Fibroblast of upper back skin (primary cell): ENCODE results near the gene CHRM2.
A peak's percentile ranks its signal among the peaks of the same experiment; 100 is the strongest.

Experiments
- DNase-seq: peaks from one replicate; pipeline ENCODE4 v3.0.0-alpha.2; 2013

Gene CHRM2

DNA sequence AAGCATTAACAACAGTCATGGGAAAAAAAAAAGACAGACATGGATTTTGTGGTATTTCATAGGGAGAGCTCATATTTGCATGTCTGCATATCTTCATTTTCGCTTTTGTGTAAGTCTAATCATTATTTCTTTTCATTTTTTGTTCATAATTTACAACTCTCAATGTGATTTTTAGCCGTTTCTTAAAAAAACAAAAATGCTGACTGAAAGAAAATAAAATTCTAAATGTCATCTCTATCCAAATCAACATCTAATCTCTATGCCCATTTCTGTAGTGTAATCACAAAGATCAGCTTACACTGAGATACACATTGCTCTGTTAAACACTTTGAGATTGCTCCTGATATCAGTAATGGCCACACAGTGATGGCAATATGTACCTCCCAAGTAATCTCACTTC, 29.2 kb downstream of the CHRM2 start:
- no peak for DNase-seq

DNA sequence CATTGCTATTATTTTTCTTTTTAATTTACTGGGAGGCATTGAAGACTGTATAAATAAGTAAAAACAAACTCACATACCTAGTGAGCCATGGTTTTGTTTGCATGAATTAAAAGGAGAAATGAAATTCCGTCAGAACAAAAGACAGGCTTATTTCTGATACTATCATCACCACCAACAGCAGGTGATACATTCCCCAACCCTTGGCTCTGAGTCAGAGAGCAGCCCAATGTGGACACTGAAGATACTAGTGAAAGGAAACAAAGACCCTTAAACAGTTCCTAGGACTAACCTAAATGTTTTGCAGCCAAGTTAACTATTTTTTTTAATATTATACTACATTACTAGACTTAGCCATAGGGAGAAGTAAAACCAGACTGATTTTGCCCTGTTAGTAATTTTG, 31.6 kb downstream of the CHRM2 start:
- DNase-seq = no peak

DNA sequence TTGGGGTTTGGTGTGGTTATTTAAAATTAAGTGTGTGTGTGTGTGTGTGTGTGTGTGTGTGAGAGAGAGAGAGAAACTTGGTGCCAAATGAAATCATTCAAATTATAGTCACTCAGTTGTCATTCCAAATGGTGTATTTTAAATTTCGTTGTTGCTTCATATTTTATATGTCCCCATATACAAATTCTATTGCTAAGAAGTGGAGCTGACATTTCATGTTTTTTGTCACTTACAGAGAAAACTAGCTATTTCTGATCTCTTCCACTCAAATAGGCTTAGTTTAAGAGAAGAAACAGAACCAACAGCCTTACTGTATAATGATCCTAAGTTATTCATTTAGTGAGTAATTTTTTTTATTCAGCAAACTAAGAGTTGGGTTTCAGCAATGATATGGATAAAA, 42.3 kb downstream of the CHRM2 start:
- DNase-seq = no peak

DNA sequence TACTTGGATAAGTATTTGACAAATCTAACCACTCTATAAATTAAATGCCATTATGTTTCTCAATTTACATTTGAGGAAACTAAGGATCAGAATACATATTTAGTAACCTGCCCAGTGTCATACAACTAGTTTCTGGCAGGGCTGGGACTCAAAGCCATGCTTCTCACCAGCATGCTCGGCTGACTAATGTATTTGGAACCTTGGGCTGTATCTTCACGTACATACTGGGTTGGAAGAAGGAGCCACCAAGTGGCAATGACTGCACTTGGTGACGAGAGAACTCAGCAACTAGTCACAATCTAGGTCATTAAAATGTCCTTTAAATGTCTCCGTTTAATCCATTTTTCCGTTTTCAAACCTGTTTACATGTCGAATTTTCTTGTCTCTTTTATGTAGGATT, 42.9 kb downstream of the CHRM2 start:
- no peak for DNase-seq

DNA sequence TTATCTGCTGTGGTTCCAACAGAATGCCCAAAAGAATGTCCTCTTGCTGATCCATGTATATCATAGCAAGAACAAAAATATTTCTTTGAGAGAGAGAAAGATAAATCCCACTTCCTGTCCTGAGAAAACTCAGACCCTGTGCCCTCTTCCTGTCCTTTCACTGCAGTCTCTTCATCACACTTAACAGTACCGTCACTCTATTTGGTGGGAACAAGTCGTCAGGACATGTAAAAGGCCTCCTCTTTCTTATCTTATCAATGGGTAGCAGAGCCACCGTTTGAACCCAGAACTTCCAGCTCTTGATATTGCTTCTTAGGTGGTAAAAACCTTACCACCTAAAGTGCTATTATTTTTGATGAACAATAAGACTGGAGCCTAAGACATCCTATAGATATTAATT, 43.9 kb downstream of the CHRM2 start:
- no peak for DNase-seq

DNA sequence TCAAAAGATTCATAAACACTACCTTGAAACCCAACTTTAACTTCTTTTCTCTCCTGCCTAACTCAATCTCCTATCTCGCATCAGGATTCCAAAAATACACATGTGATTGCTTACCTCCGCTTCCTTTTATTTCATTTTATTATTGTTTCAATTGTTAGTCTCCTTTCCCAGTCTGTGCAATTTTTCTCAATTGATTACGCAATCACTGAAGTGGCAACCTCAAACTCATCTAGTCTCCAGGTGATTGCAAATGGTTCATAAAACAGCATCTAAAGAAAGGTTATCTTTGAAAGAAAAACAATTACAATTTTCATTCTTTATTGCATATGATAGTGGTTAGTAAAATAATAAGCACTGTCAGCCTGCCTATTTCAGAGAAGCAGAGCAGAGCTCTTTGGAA, 45.6 kb downstream of the CHRM2 start:
- no peak for DNase-seq

DNA sequence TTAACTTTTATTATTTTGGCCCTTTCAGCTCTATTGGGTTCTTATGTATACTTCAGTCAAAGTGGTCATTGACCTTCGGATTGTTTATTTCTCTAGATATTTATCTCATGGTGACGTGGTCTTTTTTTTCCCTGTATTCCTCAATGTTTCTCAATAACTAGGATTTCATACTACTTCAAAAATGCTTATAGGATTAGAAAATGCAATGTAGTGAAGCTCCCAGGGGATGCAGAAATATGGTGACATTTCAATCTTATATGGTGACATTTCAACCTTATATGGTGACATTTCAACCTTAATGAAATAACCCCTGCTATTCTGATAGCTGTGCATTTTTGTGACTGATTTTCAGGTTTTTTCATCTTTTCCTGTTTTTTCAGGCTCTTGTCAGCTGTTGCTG, 51.4 kb downstream of the CHRM2 start:
- no peak for DNase-seq

DNA sequence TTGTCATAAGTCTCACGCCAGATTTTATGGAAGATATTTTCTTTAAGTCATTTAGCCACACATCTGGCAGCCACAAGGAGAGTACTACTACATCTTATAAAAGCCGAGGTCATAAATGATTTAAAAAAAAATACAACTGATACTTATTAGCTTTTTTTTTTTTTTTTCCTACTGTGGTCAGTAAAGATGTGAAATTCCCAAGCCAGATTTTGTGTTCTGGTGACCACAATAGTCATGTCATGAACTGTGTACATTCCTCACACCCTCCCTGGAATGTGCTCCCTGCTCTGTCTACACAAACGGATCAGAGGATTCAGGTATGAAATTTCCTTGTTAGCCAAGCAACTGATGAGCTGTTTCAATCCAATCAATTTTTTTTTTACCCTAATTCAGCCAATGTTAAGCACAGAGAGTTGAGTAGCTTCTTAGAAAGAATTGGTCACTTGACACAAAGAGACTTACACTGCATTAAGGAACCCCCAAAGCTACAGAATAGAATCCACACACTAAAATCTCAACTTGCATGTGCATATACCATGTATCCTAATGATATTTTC, 54.7 kb downstream of the CHRM2 start:
- DNase-seq = peak; percentile 76

DNA sequence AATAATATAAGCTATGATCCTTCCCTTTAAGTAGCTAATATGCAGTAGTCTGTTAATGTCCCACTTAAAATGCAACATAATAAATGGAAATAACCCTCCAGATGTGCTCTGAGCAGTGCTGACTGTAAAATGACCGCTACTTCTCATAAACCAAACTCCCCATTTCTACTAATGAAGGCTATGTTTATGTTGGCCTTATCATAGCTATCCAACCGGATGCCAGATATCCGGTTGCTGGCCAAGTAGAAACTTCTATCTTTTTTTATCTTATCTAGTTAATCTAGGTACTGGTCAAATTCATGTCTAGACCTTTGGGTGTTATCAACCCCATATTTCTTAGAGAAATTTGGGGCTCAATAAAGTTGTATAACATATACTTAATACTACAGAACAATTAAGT, 56.6 kb downstream of the CHRM2 start:
- DNase-seq = no peak

DNA sequence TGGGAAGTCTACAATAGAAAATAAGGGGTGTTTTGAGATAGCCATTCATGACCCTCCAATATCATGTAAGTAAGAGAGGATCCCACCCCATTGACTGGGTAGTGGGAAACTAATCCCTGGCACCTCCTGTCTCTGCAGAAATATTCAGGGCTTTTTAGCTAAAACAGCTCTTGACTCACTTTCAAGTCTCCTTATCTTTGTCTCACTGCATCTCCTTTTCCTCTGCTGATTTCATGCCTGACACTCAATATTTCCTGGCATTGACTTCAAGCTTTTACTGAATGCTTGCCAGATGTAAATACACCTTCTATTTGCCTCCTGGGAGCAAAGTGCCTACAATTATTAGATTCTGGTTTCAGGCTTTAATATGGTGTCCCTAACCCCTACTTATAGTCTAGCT, 57.1 kb downstream of the CHRM2 start:
- no peak for DNase-seq

DNA sequence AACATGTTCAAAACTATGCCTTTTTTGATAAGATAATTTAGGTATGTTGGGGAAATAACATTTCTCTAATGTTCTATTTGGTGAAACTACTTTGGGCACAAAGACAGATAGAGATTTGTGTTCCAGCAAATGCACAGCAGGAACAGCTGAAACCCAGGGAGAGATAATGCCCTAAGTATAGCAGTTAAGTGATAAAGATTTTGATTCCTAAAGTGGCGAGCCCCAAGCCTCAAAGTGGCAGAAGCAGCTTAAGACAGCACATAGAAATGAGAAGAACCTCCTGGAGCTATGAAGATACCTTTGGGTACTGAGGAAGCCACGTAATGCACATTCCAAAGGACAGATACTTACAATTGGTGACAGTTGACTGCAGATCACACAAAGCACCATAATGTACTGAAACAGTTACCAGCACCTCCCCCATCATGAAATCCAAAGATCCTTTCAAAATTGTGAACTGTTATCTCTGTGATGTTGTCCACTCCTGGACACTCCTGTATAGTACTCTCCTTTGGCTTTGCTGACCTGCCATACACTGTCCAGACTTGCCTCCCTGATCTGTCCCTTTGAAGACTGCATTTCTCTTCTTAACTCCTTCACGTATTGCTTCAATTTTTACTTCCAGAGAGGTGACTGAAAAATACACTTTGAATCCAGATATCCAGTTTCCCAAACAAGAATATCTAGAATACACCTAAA, 62.9 kb downstream of the CHRM2 start:
- no peak for DNase-seq

DNA sequence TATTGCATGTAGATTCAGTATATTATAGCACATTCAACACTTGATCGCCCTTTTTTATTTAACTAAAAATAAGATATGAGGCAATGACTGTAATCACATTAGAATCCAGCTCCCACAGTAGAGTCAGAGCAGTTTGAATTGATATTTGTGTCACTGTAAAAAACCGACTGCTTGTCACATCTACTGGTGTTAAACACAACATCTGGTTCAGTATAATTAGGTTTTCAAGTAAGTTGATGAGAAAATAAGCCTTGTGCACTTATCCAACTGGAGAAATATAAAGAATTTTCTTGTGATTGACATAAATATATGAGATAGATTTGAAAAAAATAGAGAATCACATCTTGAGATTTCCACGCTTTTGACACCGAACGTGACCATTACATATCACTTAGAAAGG, 69.0 kb downstream of the CHRM2 start:
- DNase-seq = no peak

DNA sequence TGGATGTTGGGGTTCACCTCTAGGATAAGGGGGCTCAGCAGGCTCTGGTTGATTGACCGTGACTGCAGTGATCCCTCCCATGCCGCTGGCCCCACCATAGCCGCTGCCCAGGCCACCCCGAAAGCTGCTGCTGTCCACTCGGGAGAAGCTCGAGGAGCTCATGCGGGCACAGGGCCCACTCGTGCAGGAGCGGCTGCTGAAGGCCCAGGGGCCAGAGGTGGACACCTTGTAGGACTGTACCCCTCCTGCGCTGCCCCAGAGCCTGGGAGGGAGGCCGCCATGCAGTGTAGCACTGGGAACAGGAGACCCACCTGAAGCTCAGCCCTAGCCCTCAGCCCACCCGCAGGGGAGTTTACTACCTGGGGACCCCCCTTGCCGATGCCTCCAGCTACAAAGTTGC, 70.0 kb downstream of the CHRM2 start:
- DNase-seq = no peak

DNA sequence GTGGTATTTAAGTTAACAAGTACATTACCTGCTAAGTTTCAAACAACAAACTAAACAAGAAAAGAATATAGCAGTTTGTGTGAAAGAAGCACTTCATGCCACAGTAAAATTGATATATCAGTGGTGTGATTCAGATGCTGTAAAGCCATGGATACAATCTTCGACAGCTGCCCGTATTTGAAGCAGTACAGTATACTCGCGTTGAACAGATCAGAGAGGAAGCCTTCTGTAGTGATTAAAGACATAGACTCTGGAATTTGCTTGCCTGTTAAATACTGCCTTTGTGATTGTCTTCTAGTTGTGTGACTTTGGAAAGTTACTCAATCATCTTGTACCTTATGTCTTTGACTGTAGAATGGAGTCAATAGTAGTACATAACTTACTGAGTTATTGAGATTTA, 71.7 kb downstream of the CHRM2 start:
- no peak for DNase-seq

DNA sequence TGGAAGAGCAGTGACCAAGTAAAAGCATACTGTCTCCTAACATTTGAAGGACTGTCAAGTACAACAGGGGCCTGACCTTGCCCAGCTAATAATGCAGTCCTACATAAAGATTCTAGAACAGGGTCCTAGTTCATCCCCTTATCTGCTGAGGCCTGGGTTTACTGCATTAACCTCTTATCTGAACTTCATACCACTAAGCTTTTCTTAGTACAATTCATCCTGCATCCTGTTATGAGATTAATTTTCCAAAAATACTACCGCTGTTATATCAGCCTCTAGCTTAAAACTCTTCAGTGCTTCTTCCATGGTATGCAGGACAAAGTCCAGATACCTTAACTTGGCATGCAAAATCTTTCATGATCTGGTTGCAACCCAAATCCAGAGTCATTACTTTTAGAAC, 72.5 kb downstream of the CHRM2 start:
- no peak for DNase-seq

DNA sequence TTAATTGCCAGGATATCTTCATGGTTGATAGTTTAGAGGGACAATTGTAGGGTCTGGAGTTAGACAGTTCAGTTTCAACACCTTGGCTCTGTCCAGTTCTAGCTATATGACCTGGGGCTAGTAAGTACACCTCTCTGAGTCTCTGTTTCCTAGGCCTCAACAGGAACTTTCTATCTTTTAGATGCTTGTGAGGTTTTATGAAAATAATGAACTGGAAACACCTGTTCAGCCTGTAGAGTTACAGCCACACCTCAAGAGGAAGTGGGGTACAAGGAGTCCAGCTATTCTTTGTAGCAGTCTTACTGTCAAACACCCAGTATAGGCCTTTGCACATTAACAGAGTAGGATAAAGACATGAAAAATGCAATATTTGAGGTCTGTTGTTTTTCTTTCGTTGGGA, 73.4 kb downstream of the CHRM2 start:
- DNase-seq = no peak

DNA sequence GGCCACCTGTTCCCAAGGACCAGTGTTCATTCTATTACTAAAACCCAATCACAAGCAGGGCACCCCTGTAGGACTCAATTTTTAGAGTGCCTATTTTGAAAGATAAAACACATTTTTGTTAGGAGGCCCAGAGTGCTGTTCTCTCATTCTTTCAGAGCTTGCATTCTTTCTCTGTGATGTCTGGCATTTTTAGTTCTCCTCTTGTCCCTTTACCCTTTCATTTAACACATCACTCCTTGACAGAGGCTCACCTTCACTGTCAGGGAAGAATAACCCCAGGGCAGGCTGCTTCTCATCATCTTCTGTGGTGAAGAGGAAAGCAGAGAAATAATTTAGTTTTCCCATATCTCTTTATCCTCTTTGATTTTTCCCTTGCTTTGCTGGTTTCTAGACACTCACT, 73.9 kb downstream of the CHRM2 start:
- DNase-seq = no peak

DNA sequence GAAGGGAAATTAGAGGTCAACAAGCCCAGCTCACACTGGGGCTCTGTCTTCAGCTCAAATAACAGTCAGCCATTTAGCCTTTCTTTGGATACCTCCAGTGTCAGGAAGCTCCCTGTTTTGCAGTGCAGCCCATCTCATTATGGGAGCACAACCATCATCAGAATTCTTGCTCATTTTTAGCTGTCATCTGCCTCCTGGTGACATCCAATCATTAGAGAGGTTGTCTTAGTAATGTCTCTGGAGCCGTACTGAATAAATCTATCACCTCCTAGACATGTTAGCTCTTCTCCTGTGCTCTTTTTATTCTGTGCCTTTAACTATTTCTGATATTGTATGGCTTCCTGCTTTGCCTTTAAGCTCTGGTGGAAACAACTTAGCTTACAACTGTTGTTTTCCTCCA, 74.5 kb downstream of the CHRM2 start:
- no peak for DNase-seq

DNA sequence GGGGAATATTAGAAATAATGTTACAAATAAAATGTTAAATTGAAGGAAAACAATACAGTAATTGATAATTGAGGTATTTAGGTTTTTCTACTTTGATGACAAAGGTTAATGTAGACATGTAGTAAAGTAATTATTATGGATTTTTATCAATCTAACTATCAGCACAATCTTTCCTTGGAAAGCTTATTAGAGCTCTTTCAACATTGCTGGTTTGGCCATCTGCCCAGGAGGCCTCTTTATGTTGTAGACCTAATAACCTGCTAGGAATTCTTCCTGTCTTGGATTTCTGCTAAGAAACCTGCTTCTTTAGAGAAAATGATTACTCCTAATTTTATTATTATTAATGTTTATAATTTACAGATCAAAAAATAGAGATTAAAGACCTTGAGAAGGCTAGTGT, 78.9 kb downstream of the CHRM2 start:
- peak; percentile 69 for DNase-seq

DNA sequence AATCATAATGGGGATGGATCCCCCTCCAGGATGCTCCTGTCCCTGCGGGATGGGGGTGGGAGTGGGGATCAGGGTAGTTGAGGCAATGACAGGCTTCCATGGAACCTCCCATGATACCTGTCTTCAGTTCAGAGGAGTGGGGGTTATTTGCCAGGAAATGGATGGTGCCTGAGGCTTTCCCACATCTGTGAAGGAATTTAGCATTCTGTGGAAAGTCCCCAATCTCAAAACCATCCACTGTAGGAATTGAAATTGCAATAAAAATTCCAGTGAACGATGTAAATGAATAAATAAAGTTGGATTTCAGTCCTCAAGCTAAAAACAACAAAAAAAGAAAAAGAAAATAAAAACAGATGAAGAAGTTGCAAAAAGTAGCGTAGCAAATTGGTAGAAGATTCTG, 81.9 kb downstream of the CHRM2 start:
- DNase-seq = no peak

DNA sequence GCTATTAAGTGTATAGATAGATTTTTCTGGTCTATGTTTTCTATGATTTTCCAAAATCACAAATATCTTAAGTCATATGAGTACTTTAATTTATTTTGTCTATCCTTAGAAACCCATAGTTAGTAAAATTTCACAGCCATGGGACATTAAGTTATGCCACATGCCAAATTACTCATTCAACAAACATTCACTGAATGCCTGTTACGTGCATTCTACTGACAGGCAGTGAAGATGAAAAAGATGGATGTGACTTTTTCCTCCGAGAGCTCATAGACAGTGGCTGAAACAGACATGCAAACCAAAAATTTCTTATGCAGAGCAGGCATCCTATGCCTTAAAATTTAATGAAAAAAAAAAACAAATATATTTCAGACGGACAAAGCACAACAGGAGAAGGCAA, 84.9 kb downstream of the CHRM2 start:
- peak; percentile 83 for DNase-seq

DNA sequence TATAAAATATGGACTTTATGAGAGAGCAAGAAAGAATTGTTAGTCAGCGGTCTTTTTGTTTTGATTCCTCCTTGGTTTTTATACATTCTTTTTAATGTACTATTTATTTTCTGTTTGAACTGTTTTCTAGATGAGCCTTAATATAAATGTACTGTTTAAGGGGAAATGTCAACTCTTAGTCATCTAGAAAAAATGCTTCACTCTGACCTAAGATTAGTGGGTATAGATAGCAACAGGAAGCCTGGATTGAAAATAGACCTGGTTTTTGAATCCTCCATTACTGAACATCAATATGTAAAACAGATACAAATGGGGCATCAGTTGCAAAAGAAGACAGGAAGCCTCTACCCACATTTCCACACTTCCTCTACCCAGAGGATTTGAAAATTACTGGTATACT, 87.8 kb downstream of the CHRM2 start:
- DNase-seq = peak; percentile 69

DNA sequence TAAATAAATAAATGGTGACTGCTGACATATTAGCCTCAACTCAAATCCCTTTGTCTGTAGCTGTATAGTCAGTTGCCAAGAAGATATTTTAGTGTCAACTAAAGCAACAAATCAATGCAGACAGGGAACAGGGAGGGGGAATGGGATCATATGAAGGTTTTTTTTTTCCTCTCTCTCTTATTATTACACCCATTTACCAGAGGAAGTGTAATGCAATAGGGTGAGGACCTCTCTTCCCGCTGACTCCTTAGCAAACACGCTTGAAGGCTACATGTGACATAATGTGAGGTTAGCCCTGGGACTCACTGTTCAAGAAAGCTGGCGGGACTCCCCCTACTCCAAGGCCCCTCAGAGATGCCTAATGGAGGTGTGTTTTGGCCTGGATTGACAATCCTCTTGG, 88.2 kb downstream of the CHRM2 start:
- no peak for DNase-seq

DNA sequence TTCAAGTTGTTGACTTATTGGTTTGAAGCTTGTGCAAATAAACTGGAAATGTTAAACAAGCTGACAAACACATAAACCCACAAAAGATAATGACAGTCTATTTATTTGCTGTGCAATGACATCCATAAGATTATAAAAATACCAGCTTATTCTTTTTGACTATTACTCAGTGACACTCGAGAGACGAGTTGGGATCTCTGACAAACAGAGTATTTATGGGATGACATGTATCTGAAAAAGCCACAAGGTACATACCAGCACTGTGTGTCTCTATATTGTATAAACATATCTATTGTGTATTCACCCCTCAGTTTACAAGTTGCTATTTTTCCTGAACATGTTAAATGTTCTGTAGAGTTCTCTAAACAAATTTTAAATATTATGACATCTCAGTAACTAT, 88.9 kb downstream of the CHRM2 start:
- DNase-seq = no peak

DNA sequence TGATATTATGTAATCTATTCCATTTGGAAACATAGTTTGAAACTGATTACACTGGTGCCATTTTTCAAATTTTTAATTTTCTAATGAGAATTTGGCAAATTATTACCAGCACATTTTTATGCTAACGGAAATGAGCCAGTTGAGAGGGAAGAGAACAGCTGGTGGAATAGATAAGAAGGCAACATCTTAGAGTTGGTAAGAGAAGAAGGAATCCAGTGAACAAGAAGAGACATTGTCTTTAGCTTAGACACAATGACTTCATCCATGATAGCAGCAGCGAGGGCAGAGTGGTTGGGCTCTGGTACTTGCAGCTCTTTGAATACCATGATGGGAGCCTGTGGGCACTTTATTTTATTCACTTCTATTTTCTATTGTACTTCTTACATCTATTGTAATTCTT, 89.6 kb downstream of the CHRM2 start:
- no peak for DNase-seq

DNA sequence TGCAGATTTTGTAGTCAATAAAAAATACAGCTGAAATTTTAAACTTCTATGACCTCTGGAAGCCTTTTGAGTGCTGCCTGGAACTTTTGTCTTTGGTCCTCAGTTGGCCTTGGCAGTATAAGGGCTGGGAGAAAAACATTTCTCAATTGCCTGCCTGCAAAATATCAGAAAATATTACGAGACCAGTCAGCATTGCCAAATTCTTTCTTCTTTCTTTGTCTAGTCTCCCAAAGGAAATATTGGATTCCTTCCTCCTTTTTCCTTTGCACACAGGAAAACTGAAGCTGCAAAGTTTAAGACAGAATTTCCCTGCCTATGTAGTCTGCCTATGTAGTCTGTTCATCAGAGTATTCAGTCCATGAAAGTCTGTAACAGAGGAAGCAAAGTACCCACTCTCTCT, 95.9 kb downstream of the CHRM2 start:
- DNase-seq = peak; percentile 12
